ENCODE data around the gene FAM81A.

The FAM81A gene

GRCh38 chr15:59538494-59538893 lies 100.5 kb downstream of the FAM81A start:
- H2AK5ac ChIP-seq (ENCODE audit: low read length, severe bottlenecking), result no peak overlapping the region
- H3K4ac ChIP-seq (ENCODE audit: low read depth in 1 of 2, low read length in 2 of 2), result no peak overlapping the region
- H3K27me3 ChIP-seq (ENCODE audit: control insufficient read depth in 1 of 2, insufficient read depth in 1 of 2, low read length in 2 of 2), result peaks cover 0 to 29% of the 10 kb centered on the region in 2 experiments
- no peak overlapping the region for H2BK5ac ChIP-seq (ENCODE audit: low read depth, low read length, poor library complexity, severe bottlenecking)
- no peak overlapping the region for H3K4me3 ChIP-seq (ENCODE audit: insufficient read depth in 1 of 2, low read depth in 1 of 2, low read length in 2 of 2)
- H2AFZ ChIP-seq (ENCODE audit: low read depth, low read length), result no peak overlapping the region
- no peak overlapping the region for H3K4me2 ChIP-seq (ENCODE audit: low read length, poor library complexity, severe bottlenecking)
- WGBS, result 70% methylated on average over 2 of the region's 3 CpGs
- H3K9me3 ChIP-seq (ENCODE audit: control insufficient read depth, low read length), result no peaks in the 10 kb centered on the region
- no peak overlapping the region for H2BK12ac ChIP-seq (ENCODE audit: low read length in 2 of 2)
- no peak overlapping the region for H2BK120ac ChIP-seq (ENCODE audit: low read depth, low read length)
- H3K14ac ChIP-seq (ENCODE audit: low read length in 2 of 2), result no peak overlapping the region
- H3K79me1 ChIP-seq (replicated peaks; ENCODE audit: low read length, poor library complexity, severe bottlenecking), result no peaks in the 10 kb centered on the region
- no peak overlapping the region for H3K27ac ChIP-seq (ENCODE audit: low read length, poor library complexity, severe bottlenecking)
- H3K36me3 ChIP-seq (ENCODE audit: control insufficient read depth in 1 of 2, insufficient read depth in 2 of 2, low read depth in 1 of 2, low read length in 2 of 2), result no peaks in the 10 kb centered on the region
- no peak overlapping the region for H3K18ac ChIP-seq (ENCODE audit: low read depth in 1 of 2, low read length in 2 of 2)
- H4K91ac ChIP-seq (ENCODE audit: low read length), result no peak overlapping the region
- no peak for DNase-seq
- H3K9ac ChIP-seq (ENCODE audit: low read length), result no peak overlapping the region
- H3K4me1 ChIP-seq (ENCODE audit: control insufficient read depth, insufficient read depth, low read depth, low read length), result no peaks in the 10 kb centered on the region
- no peak overlapping the region for H3K23ac ChIP-seq (ENCODE audit: low read length in 2 of 2)
- H2BK15ac ChIP-seq (ENCODE audit: low read depth, poor library complexity, severe bottlenecking), result no peak overlapping the region
- H4K8ac ChIP-seq (ENCODE audit: low read length), result no peak overlapping the region

DNA sequence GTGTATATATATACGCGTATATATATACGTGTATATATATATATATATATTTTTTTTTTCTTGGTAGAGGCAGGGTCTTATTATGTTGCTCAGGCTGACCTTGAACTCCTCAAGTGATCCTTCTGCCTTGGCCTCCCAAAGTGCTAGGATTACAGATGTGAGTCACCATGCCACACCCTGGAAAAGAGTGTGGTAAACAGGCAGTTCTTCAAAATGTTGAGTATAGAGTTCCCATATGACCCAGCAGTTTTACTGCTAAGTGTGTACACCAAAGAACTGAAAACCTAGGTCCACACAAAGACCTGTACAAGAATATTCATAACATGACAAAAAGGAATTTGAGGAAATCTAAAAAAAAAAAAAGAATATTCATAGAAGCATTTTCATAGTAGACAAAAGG lies 101.8 kb downstream of the FAM81A start:
- Histone ChIP-seq H3K14ac (ENCODE audit: low read length in 2 of 2) (no peak overlapping the region), H2AK5ac (ENCODE audit: low read length, severe bottlenecking) (no peak overlapping the region), H4K8ac (ENCODE audit: low read length) (no peak overlapping the region), H3K4ac (ENCODE audit: low read depth in 1 of 2, low read length in 2 of 2) (no peak overlapping the region), H2BK15ac (ENCODE audit: low read depth, poor library complexity, severe bottlenecking) (no peak overlapping the region), H3K4me3 (ENCODE audit: insufficient read depth in 1 of 2, low read depth in 1 of 2, low read length in 2 of 2) (no peak overlapping the region), H3K27me3 (ENCODE audit: control insufficient read depth in 1 of 2, insufficient read depth in 1 of 2, low read length in 2 of 2) (peaks cover 0 to 41% of the 10 kb centered on the region in 2 experiments), H2AFZ (ENCODE audit: low read depth, low read length) (no peak overlapping the region), H3K4me1 (ENCODE audit: control insufficient read depth, insufficient read depth, low read depth, low read length) (no peaks in the 10 kb centered on the region), H3K18ac (ENCODE audit: low read depth in 1 of 2, low read length in 2 of 2) (no peak overlapping the region), H2BK12ac (ENCODE audit: low read length in 2 of 2) (no peak overlapping the region), H2BK5ac (ENCODE audit: low read depth, low read length, poor library complexity, severe bottlenecking) (no peak overlapping the region), H4K91ac (ENCODE audit: low read length) (no peak overlapping the region), H3K9ac (ENCODE audit: low read length) (no peak overlapping the region), H3K27ac (ENCODE audit: low read length, poor library complexity, severe bottlenecking) (no peak overlapping the region), H3K23ac (ENCODE audit: low read length in 2 of 2) (no peak overlapping the region), H3K79me1 (replicated peaks; ENCODE audit: low read length, poor library complexity, severe bottlenecking) (no peaks in the 10 kb centered on the region), H3K36me3 (ENCODE audit: control insufficient read depth in 1 of 2, insufficient read depth in 2 of 2, low read depth in 1 of 2, low read length in 2 of 2) (no peaks in the 10 kb centered on the region), H3K9me3 (ENCODE audit: control insufficient read depth, low read length) (no peaks in the 10 kb centered on the region), H3K4me2 (ENCODE audit: low read length, poor library complexity, severe bottlenecking) (no peak overlapping the region), H2BK120ac (ENCODE audit: low read depth, low read length) (no peak overlapping the region)
- WGBS, result no CpG with 5 or more reads among the region's 3 CpGs
- no peak for DNase-seq

GRCh38 chr15:59540654-59541053 lies 102.7 kb downstream of the FAM81A start:
- Histone ChIP-seq H3K4me2 (ENCODE audit: low read length, poor library complexity, severe bottlenecking) (no peak overlapping the region), H4K8ac (ENCODE audit: low read length) (no peak overlapping the region), H2AFZ (ENCODE audit: low read depth, low read length) (no peak overlapping the region), H3K4ac (ENCODE audit: low read depth in 1 of 2, low read length in 2 of 2) (no peak overlapping the region), H3K18ac (ENCODE audit: low read depth in 1 of 2, low read length in 2 of 2) (no peak overlapping the region), H3K27ac (ENCODE audit: low read length, poor library complexity, severe bottlenecking) (no peak overlapping the region), H3K9ac (ENCODE audit: low read length) (no peak overlapping the region), H3K14ac (ENCODE audit: low read length in 2 of 2) (no peak overlapping the region), H2BK120ac (ENCODE audit: low read depth, low read length) (no peak overlapping the region), H2AK5ac (ENCODE audit: low read length, severe bottlenecking) (no peak overlapping the region), H3K23ac (ENCODE audit: low read length in 2 of 2) (no peak overlapping the region), H2BK5ac (ENCODE audit: low read depth, low read length, poor library complexity, severe bottlenecking) (no peak overlapping the region), H3K9me3 (ENCODE audit: control insufficient read depth, low read length) (no peaks in the 10 kb centered on the region), H3K79me1 (replicated peaks; ENCODE audit: low read length, poor library complexity, severe bottlenecking) (no peaks in the 10 kb centered on the region), H3K4me3 (ENCODE audit: insufficient read depth in 1 of 2, low read depth in 1 of 2, low read length in 2 of 2) (no peak overlapping the region), H4K91ac (ENCODE audit: low read length) (no peak overlapping the region), H3K27me3 (ENCODE audit: control insufficient read depth in 1 of 2, insufficient read depth in 1 of 2, low read length in 2 of 2) (peaks cover 0 to 46% of the 10 kb centered on the region in 2 experiments), H2BK12ac (ENCODE audit: low read length in 2 of 2) (no peak overlapping the region), H2BK15ac (ENCODE audit: low read depth, poor library complexity, severe bottlenecking) (no peak overlapping the region), H3K4me1 (ENCODE audit: control insufficient read depth, insufficient read depth, low read depth, low read length) (no peaks in the 10 kb centered on the region), H3K36me3 (ENCODE audit: control insufficient read depth in 1 of 2, insufficient read depth in 2 of 2, low read depth in 1 of 2, low read length in 2 of 2) (no peaks in the 10 kb centered on the region)
- 83% methylated on average over 1 of the region's 3 CpGs for WGBS
- DNase-seq, result no peak

DNA sequence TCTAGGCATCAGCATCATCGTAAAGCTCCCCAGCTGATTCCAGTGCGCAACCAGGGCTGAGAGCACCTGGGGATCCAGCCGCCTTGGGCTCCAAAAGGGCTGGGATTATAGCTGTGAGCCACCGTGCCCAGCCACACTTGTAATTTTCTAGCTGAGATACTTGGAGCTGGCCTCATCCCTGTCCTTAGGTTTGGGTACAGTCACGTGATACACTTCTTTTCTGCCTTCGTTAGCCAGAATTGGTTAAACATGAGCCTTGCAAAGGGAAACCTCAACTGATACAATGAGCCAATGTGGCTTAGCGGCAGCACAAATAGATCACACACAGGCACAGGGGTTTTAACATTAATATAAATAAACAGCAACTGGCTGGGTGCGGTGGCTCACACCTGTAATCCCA lies 103.8 kb downstream of the FAM81A start:
- H3K27me3 ChIP-seq (ENCODE audit: control insufficient read depth in 1 of 2, insufficient read depth in 1 of 2, low read length in 2 of 2), result peaks cover 0 to 50% of the 10 kb centered on the region in 2 experiments
- no peaks in the 10 kb centered on the region for H3K9me3 ChIP-seq (ENCODE audit: control insufficient read depth, low read length)
- WGBS, result 81% methylated on average over 8 of the region's 8 CpGs
- H3K4me2 ChIP-seq (ENCODE audit: low read length, poor library complexity, severe bottlenecking), result no peak overlapping the region
- no peak overlapping the region for H3K4ac ChIP-seq (ENCODE audit: low read depth in 1 of 2, low read length in 2 of 2)
- no peaks in the 10 kb centered on the region for H3K79me1 ChIP-seq (replicated peaks; ENCODE audit: low read length, poor library complexity, severe bottlenecking)
- no peak overlapping the region for H2BK12ac ChIP-seq (ENCODE audit: low read length in 2 of 2)
- H2BK120ac ChIP-seq (ENCODE audit: low read depth, low read length), result no peak overlapping the region
- H3K36me3 ChIP-seq (ENCODE audit: control insufficient read depth in 1 of 2, insufficient read depth in 2 of 2, low read depth in 1 of 2, low read length in 2 of 2), result no peaks in the 10 kb centered on the region
- H2AFZ ChIP-seq (ENCODE audit: low read depth, low read length), result no peak overlapping the region
- no peak overlapping the region for H3K27ac ChIP-seq (ENCODE audit: low read length, poor library complexity, severe bottlenecking)
- H2AK5ac ChIP-seq (ENCODE audit: low read length, severe bottlenecking), result no peak overlapping the region
- H3K23ac ChIP-seq (ENCODE audit: low read length in 2 of 2), result no peak overlapping the region
- no peak overlapping the region for H4K91ac ChIP-seq (ENCODE audit: low read length)
- no peaks in the 10 kb centered on the region for H3K4me1 ChIP-seq (ENCODE audit: control insufficient read depth, insufficient read depth, low read depth, low read length)
- H3K4me3 ChIP-seq (ENCODE audit: insufficient read depth in 1 of 2, low read depth in 1 of 2, low read length in 2 of 2), result no peak overlapping the region
- DNase-seq, result no peak
- H3K9ac ChIP-seq (ENCODE audit: low read length), result no peak overlapping the region
- no peak overlapping the region for H2BK5ac ChIP-seq (ENCODE audit: low read depth, low read length, poor library complexity, severe bottlenecking)
- H3K18ac ChIP-seq (ENCODE audit: low read depth in 1 of 2, low read length in 2 of 2), result no peak overlapping the region
- H3K14ac ChIP-seq (ENCODE audit: low read length in 2 of 2), result no peak overlapping the region
- no peak overlapping the region for H4K8ac ChIP-seq (ENCODE audit: low read length)
- no peak overlapping the region for H2BK15ac ChIP-seq (ENCODE audit: low read depth, poor library complexity, severe bottlenecking)

All from mesenchymal stem cell (in vitro differentiated cells and primary cell).